B cell (primary cell): Measurements from ENCODE around the gene MAPK8IP2. TPM values are rescaled to one million over a fixed set of nuclear protein-coding genes. Genes with fewer than 3 reads are reported as not detected.

ENCODE experiments used
- ATAC-seq: fragments of 200-7000 bp; cut with Tn5 transposase; one replicate; pipeline ENCODE4 v1.10.0; 2021; ENCODE audit warnings: low read depth, mild to moderate bottlenecking, moderate number of reproducible peaks, moderate library complexity
- CTCF ChIA-PET: fragments of 350-600 bp; sonication (Branson Sonifier 250); formaldehyde crosslinking; loops from one replicate; lab custom pipeline; 2021; ENCODE audit warnings: antibody characterized with exemption, inconsistent platforms; lab: Charles Lee
- POLR2A ChIA-PET: fragments of 350-600 bp; sonication (Branson Sonifier 250); formaldehyde crosslinking; loops from one replicate; lab custom pipeline; 2021; ENCODE audit warnings: antibody characterized with exemption; lab: Charles Lee
- DNase-seq: peaks from one replicate; pipeline ENCODE4 v3.0.0; 2013
- H2AFZ ChIP-seq: 2 replicates; pipeline ENCODE4 v1.6.1; 2012; ENCODE audit warnings: mild to moderate bottlenecking, low read depth, low read length; ENCODE audit not compliant: insufficient read depth, poor library complexity, severe bottlenecking
- H3K27ac ChIP-seq, 2 donors: 1 replicate in 1 of 2; 2 replicates in 1 of 2; pipeline ENCODE4 v1.5.1; 2012 to 2013; ENCODE audit warnings: low read length in 2 of 2, mild to moderate bottlenecking in 2 of 2, moderate library complexity in 1 of 2
- H3K27me3 ChIP-seq, 4 experiments: fragments of 200-600 bp in 1 of 4; sonication (generic) in 1 of 4; replicated peaks in 1 of 4; 1 replicate in 2 of 4; 2 replicates in 2 of 4; pipeline versions ENCODE4 v1.6.1 to v1.7.0; 2013 to 2016; ENCODE audit warnings: low read length in 3 of 4, mild to moderate bottlenecking in 2 of 4, mixed read lengths in 1 of 4, moderate library complexity in 1 of 4; ENCODE audit not compliant: insufficient read depth in 4 of 4, control insufficient read depth in 3 of 4; ENCODE audit errors: control extremely low read depth in 1 of 4
- H3K36me3 ChIP-seq, 2 experiments: replicated peaks in 1 of 2; 1 replicate in 1 of 2; 2 replicates in 1 of 2; pipeline versions ENCODE4 v1.6.1 to v1.7.1; 2013; ENCODE audit warnings: low read length in 1 of 2; ENCODE audit not compliant: insufficient read depth in 2 of 2, control insufficient read depth in 1 of 2; ENCODE audit errors: control extremely low read depth in 1 of 2, extremely low read depth in 1 of 2
- H3K4me1 ChIP-seq, 2 donors: fragments of 200-600 bp in 1 of 2; sonication (generic) in 1 of 2; 1 replicate in 1 of 2; 2 replicates in 1 of 2; pipeline versions ENCODE4 v1.5.1 to v1.6.1; 2013 to 2017; ENCODE audit warnings: low read length in 2 of 2; ENCODE audit not compliant: control insufficient read depth in 2 of 2, insufficient read depth in 2 of 2
- H3K4me2 ChIP-seq: replicated peaks from 2 replicates; pipeline ENCODE3; 2012; ENCODE audit warnings: mild to moderate bottlenecking, low read depth, low read length; ENCODE audit not compliant: poor library complexity, severe bottlenecking
- H3K4me3 ChIP-seq, 5 experiments: fragments of 200-600 bp in 1 of 5; sonication (generic) in 1 of 5; 1 replicate in 3 of 5; 2 replicates in 2 of 5; pipeline versions ENCODE4 v1.5.1 to v1.7.0; 2011 to 2016; ENCODE audit warnings: low read length in 4 of 5, mild to moderate bottlenecking in 4 of 5, low read depth in 2 of 5, control low read depth in 1 of 5, moderate library complexity in 1 of 5; ENCODE audit not compliant: insufficient read depth in 1 of 5; ENCODE audit errors: control extremely low read depth in 1 of 5, extremely low read depth in 1 of 5
- H3K79me2 ChIP-seq: fragments of 200-600 bp; sonication (generic); one replicate; pipeline ENCODE4 v1.6.0; 2016; ENCODE audit warnings: low read length; ENCODE audit not compliant: control insufficient read depth, insufficient read depth
- H3K9ac ChIP-seq: fragments of 200-600 bp; sonication (generic); 2 replicates; pipeline ENCODE4 v1.6.1; 2017; ENCODE audit warnings: mild to moderate bottlenecking, low read length, moderate library complexity
- H3K9me3 ChIP-seq, 3 donors: one replicate each; pipeline versions ENCODE4 v1.6.1 to v1.7.1; 2013; ENCODE audit warnings: low read length in 2 of 3; ENCODE audit not compliant: control insufficient read depth in 2 of 3, insufficient read depth in 1 of 3; ENCODE audit errors: control extremely low read depth in 1 of 3
- H4K20me1 ChIP-seq: 2 replicates; pipeline ENCODE4 v1.6.0; 2012; ENCODE audit warnings: mild to moderate bottlenecking, low read length; ENCODE audit not compliant: insufficient read depth, control insufficient read depth, poor library complexity, severe bottlenecking
- H3K27ac Mint-ChIP-seq: one replicate; pipeline ENCODE4 v1.8.0; 2021; ENCODE audit warnings: mixed read lengths
- H3K27me3 Mint-ChIP-seq: one replicate; pipeline ENCODE4 v1.8.0; 2021; ENCODE audit warnings: mixed read lengths
- H3K4me1 Mint-ChIP-seq: one replicate; pipeline ENCODE4 v1.8.0; 2021; ENCODE audit warnings: mixed read lengths
- H3K4me3 Mint-ChIP-seq: one replicate; pipeline ENCODE4 v1.8.0; 2021; ENCODE audit warnings: mixed read lengths
- H3K9me3 Mint-ChIP-seq: one replicate; pipeline ENCODE4 v1.8.0; 2022; ENCODE audit warnings: mixed read lengths; ENCODE audit not compliant: insufficient read depth
- CTCF ChIP-seq: fragments of 200-600 bp; IDR thresholded peaks from one replicate; pipeline ENCODE4 v1.8.0; 2022; ENCODE audit warnings: antibody characterized with exemption, mild to moderate bottlenecking
- EZH2 ChIP-seq: IDR thresholded peaks from 2 replicates; pipeline ENCODE4 v1.6.1; 2012; ENCODE audit warnings: borderline replicate concordance, low read depth, mild to moderate bottlenecking, moderate library complexity, low read length; ENCODE audit not compliant: insufficient read depth, poor library complexity, severe bottlenecking
- WGBS: methylation state at CpG from one replicate; pipeline ENCODE4 v1.1.5; 2013; ENCODE audit warnings: missing lambda C conversion rate; ENCODE audit not compliant: insufficient coverage; 5-methylcytosine and 5-hydroxymethylcytosine counted together
- intact Hi-C: fragments of 100-400 bp; cut with micrococcal nuclease; formaldehyde crosslinking; loops from one replicate; pipeline ENCODE4 v1.10.0; 2022
- polyA plus RNA-seq: library from polyadenylated mRNA; depleted of rRNA; stranded (reverse); fragments of >200 nt; gene quantifications from 2 replicates; pipeline ENCODE4 v1.2.3, GENCODE V29; 2012
- total RNA-seq, 2 donors: library from RNA; stranded (reverse); fragments of 120-200 nt in 1 of 2; gene quantifications; 1 replicate in 1 of 2; 2 replicates in 1 of 2; pipeline versions ENCODE4 v1.2.3 to v1.2.4, GENCODE V29; 2013 to 2022

The MAPK8IP2 gene
- total and polyA plus RNA-seq, 2 donors (not counting 1 experiment from before 2014, with no cell fraction given), result 0.19 to 0.39 TPM

GRCh38 chr22:50572965-50573364 lies 27.6 kb upstream of the MAPK8IP2 start:
- Mint-ChIP-seq H3K9me3 (no peaks in the 10 kb centered on the region), H3K27ac (no peak overlapping the region), H3K4me1 (peaks cover 18% of the 10 kb centered on the region), H3K27me3 (no peaks in the 10 kb centered on the region), H3K4me3 (no peak overlapping the region)
- no peak overlapping the region for H3K9ac ChIP-seq
- no peaks in the 10 kb centered on the region for H3K27me3 ChIP-seq
- H4K20me1 ChIP-seq, result no peaks in the 10 kb centered on the region
- ChIA-PET CTCF (no interaction called here), POLR2A (interaction anchor here (0.7 kb wide), 1 partner anchor 8 kb away, joined by 3 read pairs; no protein-coding TSS in a partner anchor)
- H3K4me1 ChIP-seq, result peaks cover 0 to 18% of the 10 kb centered on the region in 2 donors
- no peak overlapping the region for H3K4me2 ChIP-seq
- H2AFZ ChIP-seq, result no peak overlapping the region
- no peak overlapping the region for H3K4me3 ChIP-seq
- DNase-seq (no peak), ATAC-seq (no peak)
- H3K36me3 ChIP-seq, result peaks cover 0 to 23% of the 10 kb centered on the region in 2 experiments
- 97% methylated on average over 9 of the region's 11 CpGs for WGBS
- intact Hi-C loops, result no loop called here
- no peak for TF ChIP-seq EZH2
- TF ChIP-seq CTCF, result no peak
- no peaks in the 10 kb centered on the region for H3K9me3 ChIP-seq
- H3K79me2 ChIP-seq, result no peaks in the 10 kb centered on the region
- no peak overlapping the region for H3K27ac ChIP-seq

GRCh38 chr22:50573491-50574382 lies 26.9 kb upstream of the MAPK8IP2 start:
- Histone ChIP-seq H3K9ac (no peak overlapping the region), H3K79me2 (no peaks in the 10 kb centered on the region), H3K27ac (no peak overlapping the region), H3K9me3 (no peaks in the 10 kb centered on the region), H3K4me1 (peaks cover 0 to 18% of the 10 kb centered on the region in 2 donors), H3K36me3 (peaks cover 0 to 26% of the 10 kb centered on the region in 2 experiments), H4K20me1 (peaks cover 4% of the 10 kb centered on the region), H3K27me3 (no peaks in the 10 kb centered on the region), H2AFZ (no peak overlapping the region), H3K4me2 (no peak overlapping the region), H3K4me3 (no peak overlapping the region)
- DNase-seq, result no peak
- Mint-ChIP-seq H3K4me1 (peaks cover 18% of the 10 kb centered on the region), H3K9me3 (no peaks in the 10 kb centered on the region), H3K27ac (no peak overlapping the region), H3K27me3 (no peaks in the 10 kb centered on the region), H3K4me3 (no peak overlapping the region)
- WGBS, result 97% methylated on average over 23 of the region's 26 CpGs
- intact Hi-C loops, result no loop called here
- no peak for ATAC-seq
- ChIA-PET CTCF (no interaction called here), POLR2A (interaction anchor here (0.7 kb wide), 1 partner anchor 9 kb away, joined by 3 read pairs; no protein-coding TSS in a partner anchor)
- TF ChIP-seq CTCF (no peak), EZH2 (no peak)
